Activated CD4-positive, alpha-beta T cell treated with anti-CD3 and anti-CD28 coated beads for 48 hours (primary cell): ENCODE measurements around the gene LRRC1.

Source experiments
- DNase-seq: peaks from one replicate; pipeline ENCODE4 v3.0.0-alpha.2; 2020

The LRRC1 gene

GRCh38 chr6:53929041-53929820 is 134.4 kb downstream of the LRRC1 start:
- DNase-seq: no peak

GRCh38 chr6:53929821-53930120 is 135.0 kb downstream of the LRRC1 start:
- no peak for DNase-seq

GRCh38 chr6:53930330-53930729 is 135.5 kb downstream of the LRRC1 start:
- no peak for DNase-seq

GRCh38 chr6:53931086-53931485 is 136.3 kb downstream of the LRRC1 start:
- no peak for DNase-seq

GRCh38 chr6:53932516-53932915 is 137.7 kb downstream of the LRRC1 start:
- DNase-seq: no peak

GRCh38 chr6:53934023-53934422 is 139.2 kb downstream of the LRRC1 start:
- DNase-seq: no peak

GRCh38 chr6:53937461-53937860 is 142.7 kb downstream of the LRRC1 start:
- DNase-seq: no peak

- DNase-seq: no peak
Measured at GRCh38 chr6:53938810-53939209, 144.0 kb downstream of the LRRC1 start.

- no peak for DNase-seq
Measured at GRCh38 chr6:53939830-53940229, 145.0 kb downstream of the LRRC1 start.

GRCh38 chr6:53943395-53943794 is 148.6 kb downstream of the LRRC1 start:
- no peak for DNase-seq

GRCh38 chr6:53944091-53944490 is 149.3 kb downstream of the LRRC1 start:
- no peak for DNase-seq

- no peak for DNase-seq
Measured at GRCh38 chr6:53944543-53944942, 149.7 kb downstream of the LRRC1 start.

- no peak for DNase-seq
Measured at GRCh38 chr6:53945765-53946407, 151.1 kb downstream of the LRRC1 start.

- DNase-seq: no peak
Measured at GRCh38 chr6:53947780-53948179, 153.0 kb downstream of the LRRC1 start.

GRCh38 chr6:53951383-53951782 is 156.6 kb downstream of the LRRC1 start:
- DNase-seq: no peak

- no peak for DNase-seq
Measured at GRCh38 chr6:53956068-53956711, 161.4 kb downstream of the LRRC1 start.

GRCh38 chr6:53956804-53957203 is 162.0 kb downstream of the LRRC1 start:
- no peak for DNase-seq

GRCh38 chr6:53959717-53960116 is 164.9 kb downstream of the LRRC1 start:
- no peak for DNase-seq

GRCh38 chr6:53960311-53960710 is 165.5 kb downstream of the LRRC1 start:
- no peak for DNase-seq

- no peak for DNase-seq
Measured at GRCh38 chr6:53961679-53962370, 167.0 kb downstream of the LRRC1 start.

- DNase-seq: no peak
Measured at GRCh38 chr6:53962646-53963045, 167.8 kb downstream of the LRRC1 start.

- no peak for DNase-seq
Measured at GRCh38 chr6:53967415-53967814, 172.6 kb downstream of the LRRC1 start.
